Upper lobe of left lung (tissue), 6 donors: ENCODE data around the gene PRKCE. TPM values are rescaled to one million over a fixed set of nuclear protein-coding genes. Genes with fewer than 3 reads are reported as not detected.
A peak's percentile ranks its signal among the peaks of the same experiment; 100 is the strongest.

Experiments used
- ATAC-seq, 2 donors: fragments of 200-7000 bp; cut with Tn5 transposase; one replicate each; pipeline ENCODE4 v1.9.1; 2022; ENCODE audit warnings: mild to moderate bottlenecking in 2 of 2, moderate library complexity in 2 of 2; ENCODE audit not compliant: low FRiP score in 2 of 2
- DNase-seq, 2 donors: peaks; one replicate each; pipeline ENCODE4 v3.0.0-alpha.2; 2019 to 2020
- H3K27ac ChIP-seq, 4 donors: fragments of 200-600 bp; sonication (generic); one replicate each; pipeline ENCODE4 v1.5.1; 2016 to 2019
- H3K27me3 ChIP-seq, 4 donors: fragments of 200-600 bp; sonication (generic); one replicate each; pipeline ENCODE4 v1.5.1; 2017 to 2019
- H3K36me3 ChIP-seq, 4 donors: fragments of 200-600 bp; sonication (generic); one replicate each; pipeline ENCODE4 v1.5.1; 2016 to 2019
- H3K4me1 ChIP-seq, 4 donors: fragments of 200-600 bp; sonication (generic); one replicate each; pipeline ENCODE4 v1.5.1; 2018 to 2019
- H3K4me3 ChIP-seq, 4 donors: fragments of 200-600 bp; sonication (generic); one replicate each; pipeline ENCODE4 v1.5.1; 2017 to 2019; ENCODE audit warnings: mild to moderate bottlenecking in 2 of 4, moderate library complexity in 1 of 4
- H3K9me3 ChIP-seq, 4 donors: fragments of 200-600 bp; sonication (generic); one replicate each; pipeline ENCODE4 v1.5.1; 2018 to 2019
- CTCF ChIP-seq, 6 experiments: fragments of 450-650 bp in 4 of 6; fragments of 200-600 bp in 2 of 6; sonication (generic) in 2 of 6; IDR thresholded peaks; one replicate each; pipeline ENCODE4 v1.5.1; 2016 to 2019; ENCODE audit warnings: antibody characterized with exemption in 6 of 6
- EP300 ChIP-seq, 4 donors: sonication (generic); formaldehyde crosslinking; IDR thresholded peaks; one replicate each; pipeline ENCODE4 v1.5.1; 2017; ENCODE audit warnings: antibody characterized with exemption in 4 of 4, control low read depth in 2 of 4
- POLR2A ChIP-seq, 4 donors: fragments of 450-650 bp; IDR thresholded peaks; one replicate each; pipeline ENCODE4 v1.5.1; 2016 to 2017; ENCODE audit warnings: antibody characterized with exemption in 4 of 4, mild to moderate bottlenecking in 2 of 4
- POLR2AphosphoS5 ChIP-seq, 2 donors: sonication (generic); formaldehyde crosslinking; IDR thresholded peaks; one replicate each; pipeline ENCODE4 v1.5.1; 2017; ENCODE audit warnings: antibody characterized with exemption in 2 of 2
- WGBS, 2 donors: methylation state at CpG; one replicate each; pipeline ENCODE4 v1.1.5; 2017 to 2018; 5-methylcytosine and 5-hydroxymethylcytosine counted together
- total RNA-seq, 6 donors: library from RNA; depleted of rRNA in 4 of 6; stranded (reverse); fragments of >200 nt in 4 of 6; gene quantifications; one replicate each; pipeline versions ENCODE4 v1.1.0 to v1.2.1, GENCODE V29; 2016 to 2021
- donor health status: DM: no; HTN: no; CAD: no; lungs with moderate emphysema.
- donor health status: DM: no; HTN: yes; CAD: no; lungs with severe emphysema.

Gene PRKCE
- total RNA-seq, 6 donors from 2014 or later: 54.9 to 124 (median 75.6) TPM

GRCh38 chr2:45953376-45954027, 302.0 kb downstream of the PRKCE start:
- DNase-seq: no peak
- peaks cover 0 to 6% (median 5%) of the 10 kb centered on the region in 4 donors for H3K4me1 ChIP-seq
- H3K27ac ChIP-seq: no peak overlapping the region
- no peaks in the 10 kb centered on the region for H3K27me3 ChIP-seq
- TF ChIP-seq CTCF (IDR thresholded peaks at IDR 0.05): no peak
- TF ChIP-seq POLR2AphosphoS5 (IDR thresholded peaks at IDR 0.05): no peak
- no peak for TF ChIP-seq POLR2A (IDR thresholded peaks at IDR 0.05)
- no peak for TF ChIP-seq EP300 (IDR thresholded peaks at IDR 0.05)
- H3K4me3 ChIP-seq: no peak overlapping the region
- ATAC-seq: no peak
- H3K9me3 ChIP-seq: no peaks in the 10 kb centered on the region
- no peaks in the 10 kb centered on the region for H3K36me3 ChIP-seq
- WGBS, 2 donors: 81 to 91% methylated on average over 11 of the region's 11 CpGs

- Histone ChIP-seq H3K36me3 (no peaks in the 10 kb centered on the region), H3K27me3 (no peaks in the 10 kb centered on the region), H3K27ac (no peak overlapping the region), H3K4me1 (peaks cover 4 to 9% (median 6%) of the 10 kb centered on the region in 4 donors), H3K9me3 (no peaks in the 10 kb centered on the region), H3K4me3 (no peak overlapping the region)
- WGBS, 2 donors: 35 to 47% methylated on average over 1 of the region's 1 CpG
- DNase-seq (no peak), ATAC-seq (no peak)
- TF ChIP-seq CTCF (IDR thresholded peaks at IDR 0.05) (no peak), POLR2AphosphoS5 (IDR thresholded peaks at IDR 0.05) (no peak), EP300 (IDR thresholded peaks at IDR 0.05) (no peak), POLR2A (IDR thresholded peaks at IDR 0.05) (no peak)
These were observed 302.9 kb downstream of the PRKCE start for GRCh38 chr2:45954233-45954850.

GRCh38 chr2:45957533-45958227, 306.2 kb downstream of the PRKCE start:
- no peak for ATAC-seq
- H3K4me3 ChIP-seq: no peak overlapping the region
- no peak for DNase-seq

GRCh38 chr2:45960057-45960863, 308.8 kb downstream of the PRKCE start:
- H3K4me3 ChIP-seq: no peak overlapping the region
- no peak for ATAC-seq

More at GRCh38 chr2:45957533-45958227, 306.2 kb downstream of the PRKCE start:
- no peak for TF ChIP-seq POLR2A (IDR thresholded peaks at IDR 0.05)
- TF ChIP-seq POLR2AphosphoS5 (IDR thresholded peaks at IDR 0.05): no peak
- TF ChIP-seq CTCF (IDR thresholded peaks at IDR 0.05): no peak
- no peak for TF ChIP-seq EP300 (IDR thresholded peaks at IDR 0.05)
- peaks cover 25 to 36% (median 30%) of the 10 kb centered on the region in 4 donors for H3K4me1 ChIP-seq
- H3K27me3 ChIP-seq: no peaks in the 10 kb centered on the region
- 94 to 95% methylated on average over 4 of the region's 4 CpGs for WGBS, 2 donors
- H3K27ac ChIP-seq: no peak overlapping the region
- no peaks in the 10 kb centered on the region for H3K9me3 ChIP-seq
- H3K36me3 ChIP-seq: no peaks in the 10 kb centered on the region

More at GRCh38 chr2:45960057-45960863, 308.8 kb downstream of the PRKCE start:
- no peak for TF ChIP-seq CTCF (IDR thresholded peaks at IDR 0.05)
- Histone ChIP-seq H3K27me3 (no peaks in the 10 kb centered on the region), H3K4me1 (peaks cover 38 to 52% (median 48%) of the 10 kb centered on the region in 4 donors), H3K27ac (peak overlapping the region in 3 of 4 donors; percentile 74 to 87 (median 77)), H3K9me3 (no peaks in the 10 kb centered on the region), H3K36me3 (no peaks in the 10 kb centered on the region)
- WGBS, 2 donors: 83 to 84% methylated on average over 8 of the region's 8 CpGs
- no peak for DNase-seq
